Karpas-422 (cell line): ENCODE data around the gene TRIOBP. TPM values are rescaled to one million over a fixed set of nuclear protein-coding genes. Genes with fewer than 3 reads are reported as not detected.
"Not testable (repeated sequence)": the region's sequence is repeated elsewhere in the genome, so short reads cannot be mapped to it uniquely, and the experiment has no call there.

Experiments used
- DNase-seq: peaks from one replicate; pipeline ENCODE4 v3.0.0-alpha.2; 2015
- H2AFZ ChIP-seq: fragments of 200-600 bp; sonication (generic); 2 replicates; pipeline ENCODE4 v1.6.1; 2014; ENCODE audit warnings: antibody characterized with exemption, low read length, mixed read lengths
- H3K27ac ChIP-seq: fragments of 200-600 bp; sonication (generic); 2 replicates; pipeline ENCODE4 v1.5.1; 2014; ENCODE audit warnings: mild to moderate bottlenecking, low read length, moderate library complexity
- H3K27me3 ChIP-seq: fragments of 200-600 bp; sonication (generic); 2 replicates; pipeline ENCODE4 v1.6.1; 2014; ENCODE audit warnings: low read length, mixed read lengths
- H3K36me3 ChIP-seq: fragments of 200-600 bp; sonication (generic); 2 replicates; pipeline ENCODE4 v1.6.1; 2014; ENCODE audit warnings: low read length, mixed read lengths; ENCODE audit not compliant: insufficient read depth
- H3K4me1 ChIP-seq: fragments of 200-600 bp; sonication (generic); 2 replicates; pipeline ENCODE4 v1.6.1; 2014; ENCODE audit warnings: mild to moderate bottlenecking, low read length, mixed read lengths
- H3K4me2 ChIP-seq: fragments of 200-600 bp; sonication (generic); 2 replicates; pipeline ENCODE4 v1.6.1; 2014; ENCODE audit warnings: low read length, low read depth, mild to moderate bottlenecking; ENCODE audit not compliant: poor library complexity, severe bottlenecking
- H3K4me3 ChIP-seq: fragments of 200-600 bp; sonication (generic); 2 replicates; pipeline ENCODE4 v1.5.1; 2014; ENCODE audit warnings: mild to moderate bottlenecking, antibody characterized with exemption, low read length, mixed read lengths
- H3K79me2 ChIP-seq: fragments of 200-600 bp; sonication (generic); 2 replicates; pipeline ENCODE4 v1.6.1; 2014; ENCODE audit warnings: mild to moderate bottlenecking, low read length, mixed read lengths
- H3K9ac ChIP-seq: fragments of 200-600 bp; sonication (generic); 2 replicates; pipeline ENCODE4 v1.6.0; 2014; ENCODE audit warnings: low read length
- H3K9me2 ChIP-seq: fragments of 200-600 bp; sonication (generic), shearing (Covaris generic); replicated peaks from 2 replicates; pipeline ENCODE4 v1.6.0; 2014; ENCODE audit warnings: mild to moderate bottlenecking, low read length, moderate library complexity; ENCODE audit not compliant: insufficient read depth
- H3K9me3 ChIP-seq: fragments of 300-700, 200-600 bp; sonication (generic); 2 replicates; pipeline ENCODE4 v1.6.1; 2014; ENCODE audit warnings: low read length, mixed read lengths
- H4K20me1 ChIP-seq: fragments of 200-600 bp; sonication (generic); 2 replicates; pipeline ENCODE4 v1.6.1; 2014; ENCODE audit warnings: mild to moderate bottlenecking, antibody characterized with exemption, low read length, low read depth; ENCODE audit not compliant: insufficient read depth
- total RNA-seq: library from RNA; depleted of rRNA; stranded (reverse); fragments of >200 nt; shearing (Covaris generic); gene quantifications from 2 replicates; pipeline ENCODE4 v1.2.3, GENCODE V29; 2014; ENCODE audit warnings: low replicate concordance

The TRIOBP gene
- total RNA-seq, 1 experiment from 2014 or later = 14.6 TPM

DNA sequence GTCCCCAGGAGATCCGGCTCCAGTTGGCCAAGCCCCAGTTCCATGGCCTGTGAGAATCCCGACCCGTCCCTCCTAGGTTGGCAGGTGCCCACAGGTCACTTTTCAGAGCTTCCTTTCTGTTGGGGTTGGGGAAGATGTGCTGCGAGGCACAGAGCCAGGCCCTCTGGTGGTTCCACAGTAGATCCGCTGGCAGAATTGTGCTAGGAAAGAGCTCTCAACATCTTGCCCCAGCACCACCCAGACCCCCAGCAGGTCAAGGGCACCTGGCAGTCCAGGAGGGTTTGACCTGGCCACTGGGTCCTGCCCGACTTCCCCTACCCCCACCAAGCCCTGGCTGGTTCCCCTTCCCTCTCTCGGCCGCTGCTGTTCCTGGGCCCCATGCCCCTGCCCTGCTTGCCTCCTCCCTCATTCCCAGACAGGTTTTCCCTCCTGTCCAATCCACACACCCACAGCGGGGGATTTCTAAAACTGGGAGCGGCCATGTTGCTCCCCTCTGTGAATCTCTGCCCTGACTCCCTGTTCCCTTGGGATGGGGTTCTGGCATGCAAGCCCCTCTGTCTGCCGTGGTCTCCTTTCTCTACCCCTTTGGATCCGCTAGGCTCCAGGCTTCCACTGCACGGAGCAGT, 84.7 kb downstream of the TRIOBP start:
- no peaks in the 10 kb centered on the region for H3K79me2 ChIP-seq
- H2AFZ ChIP-seq = no peak overlapping the region
- no peak overlapping the region for H3K27ac ChIP-seq
- no peaks in the 10 kb centered on the region for H3K9me2 ChIP-seq
- H4K20me1 ChIP-seq = no peaks in the 10 kb centered on the region
- peaks cover 23% of the 10 kb centered on the region for H3K4me1 ChIP-seq
- H3K4me2 ChIP-seq = no peak overlapping the region
- H3K27me3 ChIP-seq = no peaks in the 10 kb centered on the region
- H3K9ac ChIP-seq = no peak overlapping the region
- peak; percentile 56 for DNase-seq
- no peak overlapping the region for H3K4me3 ChIP-seq
- no peaks in the 10 kb centered on the region for H3K9me3 ChIP-seq
- no peaks in the 10 kb centered on the region for H3K36me3 ChIP-seq

- Histone ChIP-seq H4K20me1 (no peaks in the 10 kb centered on the region), H3K79me2 (no peaks in the 10 kb centered on the region), H3K4me1 (peaks cover 13% of the 10 kb centered on the region), H3K27me3 (no peaks in the 10 kb centered on the region), H3K4me2 (no peak overlapping the region), H3K27ac (no peak overlapping the region), H3K9me3 (no peaks in the 10 kb centered on the region), H3K36me3 (no peaks in the 10 kb centered on the region), H3K4me3 (no peak overlapping the region), H3K9ac (no peak overlapping the region), H3K9me2 (no peaks in the 10 kb centered on the region), H2AFZ (no peak overlapping the region)
- no peak for DNase-seq
These were observed 85.7 kb downstream of the TRIOBP start for GRCh38 chr22:37782340-37783168.

- H3K4me2 ChIP-seq = no peak overlapping the region
- H3K27me3 ChIP-seq = no peaks in the 10 kb centered on the region
- no peak overlapping the region for H3K4me3 ChIP-seq
- H4K20me1 ChIP-seq = no peaks in the 10 kb centered on the region
- no peaks in the 10 kb centered on the region for H3K9me2 ChIP-seq
- no peaks in the 10 kb centered on the region for H3K79me2 ChIP-seq
- H3K27ac ChIP-seq = no peak overlapping the region
- H3K9me3 ChIP-seq = no peaks in the 10 kb centered on the region
- H3K4me1 ChIP-seq = peaks cover 11% of the 10 kb centered on the region
- DNase-seq = no peak
- no peak overlapping the region for H3K9ac ChIP-seq
- no peaks in the 10 kb centered on the region for H3K36me3 ChIP-seq
- no peak overlapping the region for H2AFZ ChIP-seq
These were observed 88.1 kb downstream of the TRIOBP start for GRCh38 chr22:37784829-37785495.

DNA sequence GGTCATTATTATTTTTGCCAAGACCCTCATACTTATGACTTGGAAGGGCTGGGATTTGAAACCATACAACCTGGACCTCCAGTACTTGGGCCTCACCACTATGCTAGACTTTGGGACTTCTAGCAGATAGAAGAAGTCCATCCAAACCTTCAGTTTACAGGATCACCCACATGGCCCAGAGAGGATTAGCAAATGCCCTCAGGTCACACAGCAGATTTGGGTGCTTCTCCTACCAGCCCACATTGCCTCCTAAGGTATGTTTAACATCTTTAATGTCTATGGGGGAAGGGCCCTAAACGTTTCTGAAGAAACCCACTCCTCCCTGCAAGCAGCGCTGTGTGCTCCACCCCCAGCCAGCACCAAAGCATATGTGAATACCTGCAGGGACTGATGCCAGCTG, 93.4 kb downstream of the TRIOBP start:
- Histone ChIP-seq H3K4me2 (no peak overlapping the region), H3K9ac (no peak overlapping the region), H3K9me3 (no peaks in the 10 kb centered on the region), H3K79me2 (no peaks in the 10 kb centered on the region), H3K9me2 (no peaks in the 10 kb centered on the region), H3K27me3 (no peaks in the 10 kb centered on the region), H2AFZ (no peak overlapping the region), H3K4me3 (no peak overlapping the region), H3K4me1 (no peaks in the 10 kb centered on the region), H4K20me1 (no peaks in the 10 kb centered on the region), H3K27ac (no peak overlapping the region), H3K36me3 (no peaks in the 10 kb centered on the region)
- DNase-seq = no peak

DNA sequence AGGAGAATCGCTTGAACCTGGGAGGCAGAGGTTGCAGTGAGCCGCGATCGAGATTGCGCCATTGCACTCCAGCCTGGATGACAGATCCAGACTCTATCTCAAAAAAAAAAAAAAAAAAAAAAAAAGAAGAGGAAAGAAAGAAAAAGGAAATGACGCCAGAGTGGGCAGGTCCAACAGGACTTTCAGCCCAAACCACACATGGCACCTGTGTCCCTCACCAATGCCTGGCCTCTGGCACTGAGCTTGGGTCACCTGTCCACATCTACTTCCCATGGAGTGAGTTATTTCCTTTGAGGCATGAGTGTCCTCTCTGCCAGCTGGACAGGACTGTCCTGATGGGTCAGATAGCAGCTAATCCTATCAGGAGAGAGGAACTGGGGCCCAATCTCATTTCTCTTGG, 95.6 kb downstream of the TRIOBP start:
- no peaks in the 10 kb centered on the region for H3K79me2 ChIP-seq
- H3K27ac ChIP-seq = no peak overlapping the region
- H4K20me1 ChIP-seq = no peaks in the 10 kb centered on the region
- H3K36me3 ChIP-seq = no peaks in the 10 kb centered on the region
- H3K9me3 ChIP-seq = no peaks in the 10 kb centered on the region
- no peaks in the 10 kb centered on the region for H3K9me2 ChIP-seq
- H3K9ac ChIP-seq = no peak overlapping the region
- no peak for DNase-seq
- no peak overlapping the region for H2AFZ ChIP-seq
- H3K4me1 ChIP-seq = no peaks in the 10 kb centered on the region
- H3K27me3 ChIP-seq = no peaks in the 10 kb centered on the region
- no peak overlapping the region for H3K4me3 ChIP-seq
- H3K4me2 ChIP-seq = no peak overlapping the region

- Histone ChIP-seq H3K27me3 (no peaks in the 10 kb centered on the region), H3K9ac (no peak overlapping the region), H4K20me1 (no peaks in the 10 kb centered on the region), H3K79me2 (no peaks in the 10 kb centered on the region), H3K4me1 (peaks cover 9% of the 10 kb centered on the region), H3K4me3 (no peak overlapping the region), H2AFZ (no peak overlapping the region), H3K9me2 (no peaks in the 10 kb centered on the region), H3K27ac (no peak overlapping the region), H3K9me3 (no peaks in the 10 kb centered on the region), H3K4me2 (no peak overlapping the region), H3K36me3 (no peaks in the 10 kb centered on the region)
- no peak for DNase-seq
These were observed 97.5 kb downstream of the TRIOBP start for GRCh38 chr22:37794376-37794775.

- H3K4me3 ChIP-seq = no peak overlapping the region
- no peak overlapping the region for H2AFZ ChIP-seq
- no peak overlapping the region for H3K4me2 ChIP-seq
- DNase-seq = no peak
- H3K9ac ChIP-seq = no peak overlapping the region
- H3K4me1 ChIP-seq = peaks cover 9% of the 10 kb centered on the region
- no peaks in the 10 kb centered on the region for H3K27me3 ChIP-seq
- H3K27ac ChIP-seq = no peak overlapping the region
- H3K9me3 ChIP-seq = no peaks in the 10 kb centered on the region
- H3K36me3 ChIP-seq = no peaks in the 10 kb centered on the region
- no peaks in the 10 kb centered on the region for H4K20me1 ChIP-seq
- no peaks in the 10 kb centered on the region for H3K9me2 ChIP-seq
- no peaks in the 10 kb centered on the region for H3K79me2 ChIP-seq
These were observed 99.2 kb downstream of the TRIOBP start for GRCh38 chr22:37796079-37796478.

DNA sequence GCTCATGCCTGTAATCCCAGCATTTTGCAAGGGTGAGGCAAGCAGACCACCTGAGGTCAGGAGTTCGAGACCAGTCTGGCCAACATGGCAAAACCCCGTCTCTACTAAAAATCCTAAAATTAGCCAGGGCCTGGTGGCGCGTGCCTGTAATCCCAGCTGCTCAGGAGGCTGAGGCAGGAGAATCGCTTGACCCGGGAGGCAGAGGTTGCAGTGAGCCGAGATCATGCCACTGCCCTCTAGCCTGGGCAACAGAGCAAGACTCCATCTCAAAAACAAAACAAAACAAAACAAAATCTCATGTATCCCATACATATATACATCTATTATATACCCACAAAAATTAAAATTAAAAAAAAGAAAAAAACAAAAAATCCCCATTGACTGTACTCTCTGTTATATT, 100.4 kb downstream of the TRIOBP start:
- not testable (repeated sequence) for H3K27ac ChIP-seq, H3K4me3 ChIP-seq, DNase-seq, H3K4me2 ChIP-seq, H2AFZ ChIP-seq, H4K20me1 ChIP-seq, H3K4me1 ChIP-seq, H3K9ac ChIP-seq, H3K9me3 ChIP-seq, H3K36me3 ChIP-seq, H3K27me3 ChIP-seq, H3K9me2 ChIP-seq, H3K79me2 ChIP-seq
